ENCODE results near the gene HHEX.

The HHEX gene

GRCh38 chr10:92656266-92656961 is 33.3 kb upstream of the HHEX start:
- TF ChIP-seq CTCF (IDR thresholded peaks at IDR 0.05; ENCODE audit: insufficient read depth, low read length, missing control alignments): no peak
- no peak for DNase-seq (ENCODE audit: low read depth, low spot score)
- CTCF ChIA-PET: interaction anchor here (2.3 kb wide), 1 partner anchor 10 kb away, joined by 11 read pairs; no protein-coding TSS in a partner anchor
- H3K4me3 ChIP-seq (ENCODE audit: low read depth, low read length): no peak overlapping the region
- POLR2A ChIA-PET: no interaction called here

GRCh38 chr10:92657024-92657423 is 32.7 kb upstream of the HHEX start:
- DNase-seq (ENCODE audit: low read depth, low spot score): no peak
- no peak overlapping the region for H3K4me3 ChIP-seq (ENCODE audit: low read depth, low read length)
- no peak for TF ChIP-seq CTCF (IDR thresholded peaks at IDR 0.05; ENCODE audit: insufficient read depth, low read length, missing control alignments)
- CTCF ChIA-PET: no interaction called here
- POLR2A ChIA-PET: no interaction called here

GRCh38 chr10:92662848-92663247 is 26.9 kb upstream of the HHEX start:
- no peak overlapping the region for H3K4me3 ChIP-seq (ENCODE audit: low read depth, low read length)
- ChIA-PET POLR2A (no interaction called here), CTCF (interaction anchor here (1.0 kb wide), 1 partner anchor 18 kb away, joined by 4 read pairs; no protein-coding TSS in a partner anchor)
- no peak for DNase-seq (ENCODE audit: low read depth, low spot score)
- TF ChIP-seq CTCF (IDR thresholded peaks at IDR 0.05; ENCODE audit: insufficient read depth, low read length, missing control alignments): no peak

GRCh38 chr10:92664322-92664721 is 25.4 kb upstream of the HHEX start:
- no peak for TF ChIP-seq CTCF (IDR thresholded peaks at IDR 0.05; ENCODE audit: insufficient read depth, low read length, missing control alignments)
- DNase-seq (ENCODE audit: low read depth, low spot score): no peak
- CTCF ChIA-PET: no interaction called here
- POLR2A ChIA-PET: no interaction called here
- no peak overlapping the region for H3K4me3 ChIP-seq (ENCODE audit: low read depth, low read length)

GRCh38 chr10:92667078-92667477 is 22.7 kb upstream of the HHEX start:
- CTCF ChIA-PET: interaction anchor here (1.1 kb wide), 1 partner anchor 18 kb away, joined by 3 read pairs; no protein-coding TSS in a partner anchor
- TF ChIP-seq CTCF (IDR thresholded peaks at IDR 0.05; ENCODE audit: insufficient read depth, low read length, missing control alignments): no peak
- H3K4me3 ChIP-seq (ENCODE audit: low read depth, low read length): no peak overlapping the region
- POLR2A ChIA-PET: interaction anchor here (0.6 kb wide), 1 partner anchor 24 kb away, joined by 5 read pairs; no protein-coding TSS in a partner anchor
- no peak for DNase-seq (ENCODE audit: low read depth, low spot score)

GRCh38 chr10:92677708-92678107 is 12.0 kb upstream of the HHEX start:
- CTCF ChIA-PET: interaction anchor here (1.4 kb wide), 1 partner anchor 161 kb away, joined by 3 read pairs; no protein-coding TSS in a partner anchor
- TF ChIP-seq CTCF (IDR thresholded peaks at IDR 0.05; ENCODE audit: insufficient read depth, low read length, missing control alignments): no peak
- no peak for DNase-seq (ENCODE audit: low read depth, low spot score)

More at GRCh38 chr10:92677708-92678107, 12.0 kb upstream of the HHEX start:
- no peak overlapping the region for H3K4me3 ChIP-seq (ENCODE audit: low read depth, low read length)
- POLR2A ChIA-PET: no interaction called here

Data from AG04449 (cell line).